Ovary (tissue), 3 donors: ENCODE results near the gene NHLRC4.

Experiments
- EP300 ChIP-seq: sonication (generic); formaldehyde crosslinking; IDR thresholded peaks from one replicate; pipeline ENCODE4 v1.6.1; 2017; ENCODE audit warnings: antibody characterized with exemption
- POLR2A ChIP-seq: fragments of 450-650 bp; IDR thresholded peaks from one replicate; pipeline ENCODE4 v1.6.1; 2017; ENCODE audit warnings: antibody characterized with exemption, mild to moderate bottlenecking, moderate library complexity
- TF ChIP-seq, protein P1 (sequence below), 3 donors: fragments of 450-650 bp in 2 of 3; fragments of 200-600 bp in 1 of 3; IDR thresholded peaks; one replicate each; pipeline versions ENCODE4 v1.5.1 to v1.8.0; 2016 to 2022; ENCODE audit warnings: antibody characterized with exemption in 3 of 3, mild to moderate bottlenecking in 1 of 3
- donor health status: DM: no; HTN: no; CAD: no.

DNA sequence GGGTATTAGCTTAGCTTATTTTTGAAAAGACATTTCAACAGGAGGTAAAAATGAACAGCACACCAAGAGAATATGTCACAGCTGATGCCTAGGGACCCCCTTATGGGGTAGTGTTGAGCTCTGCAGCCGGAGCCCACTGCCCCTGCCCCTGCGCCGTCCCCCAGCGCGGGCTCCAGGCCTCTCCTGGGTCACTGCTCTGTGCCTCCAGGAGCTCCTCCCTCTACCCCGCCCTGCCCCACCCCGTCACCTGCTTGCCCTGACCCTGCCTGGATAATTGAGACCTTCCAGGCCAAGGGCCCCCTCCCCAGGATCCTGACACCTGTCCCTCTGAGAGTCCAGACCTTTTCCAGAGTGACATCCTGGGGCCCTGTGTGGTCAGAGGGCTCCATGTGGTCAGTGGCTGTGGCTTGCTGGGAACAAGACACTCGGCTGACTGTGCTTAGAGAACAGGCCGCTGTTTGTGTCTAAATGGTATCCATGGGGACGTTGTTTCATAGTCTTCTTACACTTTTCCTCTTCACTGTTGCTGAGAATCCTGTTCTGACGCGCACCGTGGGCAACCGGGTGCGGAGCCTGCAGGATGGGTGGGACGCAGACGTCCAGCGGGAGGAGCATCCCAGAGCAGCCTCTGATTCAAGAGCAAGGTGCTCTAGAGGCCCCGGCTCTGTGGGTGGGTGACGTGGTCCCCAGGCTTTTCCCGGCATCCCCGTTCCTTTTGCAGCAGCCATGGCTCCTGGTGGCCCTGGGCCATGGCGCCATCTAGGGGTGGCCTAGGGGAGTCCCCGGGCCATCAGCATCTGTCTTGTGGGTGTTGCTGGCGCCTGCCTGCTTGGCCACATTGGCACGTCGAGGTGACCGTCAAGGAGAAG is 43.9 kb downstream of the NHLRC4 start:
- TF ChIP-seq, protein P1, sequence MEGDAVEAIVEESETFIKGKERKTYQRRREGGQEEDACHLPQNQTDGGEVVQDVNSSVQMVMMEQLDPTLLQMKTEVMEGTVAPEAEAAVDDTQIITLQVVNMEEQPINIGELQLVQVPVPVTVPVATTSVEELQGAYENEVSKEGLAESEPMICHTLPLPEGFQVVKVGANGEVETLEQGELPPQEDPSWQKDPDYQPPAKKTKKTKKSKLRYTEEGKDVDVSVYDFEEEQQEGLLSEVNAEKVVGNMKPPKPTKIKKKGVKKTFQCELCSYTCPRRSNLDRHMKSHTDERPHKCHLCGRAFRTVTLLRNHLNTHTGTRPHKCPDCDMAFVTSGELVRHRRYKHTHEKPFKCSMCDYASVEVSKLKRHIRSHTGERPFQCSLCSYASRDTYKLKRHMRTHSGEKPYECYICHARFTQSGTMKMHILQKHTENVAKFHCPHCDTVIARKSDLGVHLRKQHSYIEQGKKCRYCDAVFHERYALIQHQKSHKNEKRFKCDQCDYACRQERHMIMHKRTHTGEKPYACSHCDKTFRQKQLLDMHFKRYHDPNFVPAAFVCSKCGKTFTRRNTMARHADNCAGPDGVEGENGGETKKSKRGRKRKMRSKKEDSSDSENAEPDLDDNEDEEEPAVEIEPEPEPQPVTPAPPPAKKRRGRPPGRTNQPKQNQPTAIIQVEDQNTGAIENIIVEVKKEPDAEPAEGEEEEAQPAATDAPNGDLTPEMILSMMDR (IDR thresholded peaks at IDR 0.05) = peak in 2 of 3 donors; percentile 32 to 38
- TF ChIP-seq EP300 (no peak), POLR2A (no peak)
